HG03095 (cell line): ENCODE data around the gene HIVEP3.

Source experiments
- ATAC-seq: cut with Tn5 transposase; IDR thresholded peaks from one replicate; pipeline ENCODE4 v1.9.1; 2021; ENCODE audit warnings: moderate library complexity; ENCODE audit not compliant: unreplicated experiment

The HIVEP3 gene

DNA sequence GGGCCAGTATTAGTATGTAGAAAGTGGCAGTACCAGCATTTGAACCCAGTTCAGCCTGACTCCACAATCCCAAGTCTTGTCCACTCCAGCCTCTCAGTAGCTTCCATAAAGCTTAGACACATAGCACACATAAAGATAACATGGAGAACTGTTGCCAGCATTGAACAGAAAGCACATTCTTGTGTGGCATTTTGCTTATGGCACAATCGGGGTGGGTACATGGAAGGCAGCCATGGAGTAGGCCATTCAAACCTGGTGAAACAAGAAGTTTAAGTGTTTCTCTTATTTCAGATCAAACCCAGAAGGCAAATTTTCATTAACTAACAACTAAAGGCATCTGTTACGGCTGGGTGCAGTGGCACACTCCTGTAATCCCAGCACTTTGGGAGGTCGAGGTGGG, 102.7 kb downstream of the HIVEP3 start:
- no peak for ATAC-seq

DNA sequence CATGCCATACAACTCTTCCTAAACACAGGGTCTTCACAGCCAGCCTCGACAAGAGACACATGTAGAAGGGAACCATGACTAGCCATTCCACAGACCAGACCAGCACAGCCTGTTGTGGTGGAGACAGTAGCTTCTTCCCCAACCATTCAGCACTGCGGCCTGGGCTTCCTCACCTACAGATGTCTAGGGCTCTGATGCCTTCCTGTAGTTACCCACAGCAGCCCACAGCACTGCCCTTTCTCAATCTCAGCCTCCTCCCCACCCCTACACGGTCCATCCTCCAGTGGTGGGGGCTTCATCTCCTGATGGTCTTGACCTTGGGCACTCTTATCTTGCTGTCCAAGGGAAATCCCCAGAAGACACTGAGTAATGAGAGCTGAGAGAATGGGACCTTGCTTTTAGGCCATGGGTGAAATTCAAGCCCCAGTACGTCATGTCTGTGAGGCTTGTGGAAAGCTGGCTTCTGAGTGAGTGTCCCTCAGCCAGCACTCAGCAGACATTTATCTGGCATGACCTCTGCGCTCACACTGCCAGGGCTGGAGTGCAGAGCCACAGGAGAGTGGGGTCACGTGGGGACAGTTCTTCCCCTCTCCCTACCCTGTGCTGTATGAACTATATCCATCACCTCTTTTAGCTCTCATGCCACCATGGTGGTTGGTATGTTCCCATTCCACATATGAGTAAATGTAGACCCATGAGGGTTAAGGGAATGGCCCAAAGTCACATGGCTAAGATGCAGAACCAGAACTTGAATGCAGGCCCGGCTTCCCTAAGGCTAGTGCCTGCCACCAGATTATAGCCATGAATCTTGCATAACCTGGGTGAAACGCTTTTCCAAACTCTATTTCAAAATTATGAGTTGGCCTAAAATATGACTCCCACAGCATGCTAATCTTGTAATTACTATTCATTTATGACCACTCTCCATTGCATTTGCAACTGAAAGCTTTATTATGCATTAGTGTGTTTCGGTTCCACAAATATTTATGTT, 104.7 kb downstream of the HIVEP3 start:
- no peak for ATAC-seq

GRCh38 chr1:41813226-41813625, 105.5 kb downstream of the HIVEP3 start:
- ATAC-seq, result no peak

DNA sequence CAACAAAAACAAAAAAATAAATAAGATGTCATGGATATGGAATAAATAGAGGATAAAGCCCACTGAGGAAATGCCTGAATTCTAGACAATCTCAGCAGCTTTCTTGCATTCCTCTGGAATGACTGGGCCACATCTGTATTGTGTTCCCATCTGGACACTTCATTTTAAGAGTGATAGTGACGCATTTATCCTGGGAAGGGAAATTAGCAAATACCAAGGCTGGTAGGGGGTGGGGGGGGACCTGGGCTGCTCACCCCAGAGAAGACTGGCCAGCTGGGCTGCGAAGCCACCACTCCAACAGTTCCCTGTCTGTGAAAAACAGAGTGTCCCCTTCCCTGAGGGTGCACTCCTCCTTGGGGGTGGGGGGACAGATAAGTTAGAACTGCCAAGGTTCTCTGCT, 106.3 kb downstream of the HIVEP3 start:
- no peak for ATAC-seq

DNA sequence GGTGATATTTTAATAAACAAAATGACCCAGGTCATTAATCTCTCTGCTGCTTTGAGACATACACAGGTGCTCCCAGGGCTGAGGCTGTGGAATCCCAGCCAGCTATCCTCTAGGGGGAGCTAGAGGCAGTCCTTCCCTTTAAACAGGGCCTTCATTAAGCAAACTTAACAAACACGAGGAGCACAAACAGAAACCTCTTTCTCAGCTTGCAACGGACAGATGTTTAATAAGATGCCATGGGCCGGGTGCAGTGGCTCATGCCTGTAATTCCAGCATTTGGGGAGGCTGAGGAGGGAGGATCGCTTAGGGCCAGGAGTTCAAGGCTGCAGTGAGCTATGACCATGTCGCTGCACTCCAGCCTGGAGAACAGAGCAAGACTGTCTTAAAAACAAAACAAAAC, 106.7 kb downstream of the HIVEP3 start:
- no peak for ATAC-seq

GRCh38 chr1:41811051-41811795, 107.5 kb downstream of the HIVEP3 start:
- no peak for ATAC-seq

DNA sequence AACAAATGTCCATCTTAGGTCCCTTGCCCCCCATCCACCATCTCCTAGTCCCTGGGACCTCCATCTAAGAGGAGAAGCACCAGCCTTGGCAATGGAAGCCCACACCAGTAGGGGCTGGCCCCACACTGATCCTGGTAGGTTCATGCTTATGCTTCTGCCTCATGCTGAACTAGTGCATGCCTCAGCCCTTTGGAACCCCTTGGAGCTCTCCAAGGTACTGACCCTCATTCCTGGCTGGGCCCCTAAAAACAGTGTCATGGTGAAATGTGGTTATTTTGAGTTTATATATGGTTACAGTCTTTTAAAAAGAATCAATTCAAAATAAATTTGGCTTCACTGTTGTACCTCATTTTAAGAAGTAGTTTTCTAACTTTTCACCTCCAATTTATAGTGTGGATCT, 108.3 kb downstream of the HIVEP3 start:
- ATAC-seq, result no peak

- no peak for ATAC-seq
Observed at GRCh38 chr1:41809692-41810091, 109.0 kb downstream of the HIVEP3 start.

DNA sequence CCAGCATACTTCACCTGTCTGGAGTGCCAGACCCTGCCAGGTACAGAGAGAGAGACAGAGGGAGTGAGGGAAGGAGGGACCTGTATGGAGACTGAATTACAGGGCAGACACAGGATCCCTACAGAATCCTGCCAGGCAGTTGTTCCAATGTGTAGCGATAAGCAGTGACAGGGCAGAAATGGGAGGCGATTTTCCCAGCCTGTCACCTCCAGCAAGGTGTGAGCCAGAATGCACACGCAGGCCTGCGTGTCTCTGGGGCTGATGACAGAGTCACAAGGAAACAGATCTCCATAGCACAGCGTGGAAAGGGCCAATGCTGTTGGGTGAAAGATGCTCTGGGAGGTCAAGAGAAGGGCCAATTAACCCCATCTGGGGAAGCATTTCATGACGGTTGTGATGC, 111.3 kb downstream of the HIVEP3 start:
- ATAC-seq, result no peak

- no peak for ATAC-seq
Observed at GRCh38 chr1:41806472-41807155, 112.1 kb downstream of the HIVEP3 start.

DNA sequence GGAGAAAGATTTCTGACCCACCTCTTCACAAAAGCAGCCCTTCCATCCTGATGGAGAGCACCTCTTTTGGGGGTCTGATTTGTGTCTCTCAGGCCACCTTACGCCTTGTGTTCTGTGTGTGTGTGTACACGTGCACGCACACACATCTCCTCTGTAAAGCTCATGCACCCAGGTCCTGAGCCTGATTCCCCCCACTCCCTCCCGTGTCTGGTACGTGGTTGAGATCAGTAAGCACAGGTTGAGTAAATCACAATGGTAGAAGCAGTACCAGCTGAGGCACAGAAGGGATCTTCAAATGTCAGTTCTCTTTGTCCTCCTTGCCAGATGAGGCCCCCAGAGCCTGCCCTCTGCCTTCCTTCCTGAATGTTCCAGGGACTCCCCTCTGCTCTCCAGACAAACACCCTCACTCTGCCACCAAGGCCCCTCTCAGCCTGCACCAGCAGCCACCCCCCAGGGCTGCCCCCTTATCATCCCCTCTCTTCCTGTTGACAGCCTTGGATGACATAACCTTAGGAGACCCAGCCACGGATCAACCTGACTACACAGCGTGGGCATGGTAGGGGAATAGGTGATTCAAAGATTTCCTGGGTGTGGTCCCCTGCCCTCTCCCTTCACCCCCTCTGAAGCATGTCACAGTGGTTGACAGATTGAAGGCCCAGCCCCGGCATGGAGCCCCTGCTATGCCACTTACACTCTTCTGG, 112.8 kb downstream of the HIVEP3 start:
- ATAC-seq, result no peak

DNA sequence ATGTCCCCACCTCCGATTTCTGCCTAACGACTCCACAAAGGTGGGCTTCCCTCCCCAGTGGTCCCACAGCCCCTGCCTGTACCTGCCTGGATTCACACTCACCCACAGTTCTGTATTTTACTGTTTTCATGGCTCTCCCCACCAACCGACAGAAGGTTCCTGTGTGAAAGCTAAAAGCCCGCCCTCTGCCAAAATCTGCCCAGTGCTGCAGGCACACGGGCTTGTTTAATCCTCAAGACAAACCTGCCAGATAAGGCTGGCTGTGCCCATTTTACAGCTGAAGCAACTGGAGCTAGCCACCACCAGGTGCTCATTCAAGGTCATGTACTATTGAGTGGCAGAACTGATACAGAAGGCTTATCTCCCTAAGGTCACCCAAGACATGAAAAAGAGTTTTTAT, 114.5 kb downstream of the HIVEP3 start:
- ATAC-seq, result no peak

GRCh38 chr1:41803656-41804055, 115.1 kb downstream of the HIVEP3 start:
- no peak for ATAC-seq

GRCh38 chr1:41802532-41803501, 115.9 kb downstream of the HIVEP3 start:
- no peak for ATAC-seq

- no peak for ATAC-seq
Observed at GRCh38 chr1:41800311-41800829, 118.4 kb downstream of the HIVEP3 start.

DNA sequence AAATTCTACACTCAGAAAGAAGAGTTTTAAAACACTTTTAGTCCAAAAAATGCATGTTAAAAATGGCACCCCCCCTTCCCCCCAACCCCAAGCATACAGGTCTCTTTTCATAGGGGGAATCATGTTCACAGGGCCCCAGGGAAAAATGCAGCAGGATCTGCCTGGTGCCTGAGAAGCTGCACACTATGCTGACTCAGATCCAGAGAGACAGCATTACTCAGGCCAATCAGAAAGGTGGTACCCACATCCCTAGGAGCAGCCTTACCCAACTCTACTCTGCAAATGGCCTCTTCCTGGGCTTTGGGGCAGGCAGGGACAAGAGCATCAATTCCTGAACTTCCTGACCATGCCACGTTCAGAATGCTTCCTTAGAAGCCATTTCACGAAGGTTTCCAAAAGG, 119.0 kb downstream of the HIVEP3 start:
- ATAC-seq, result no peak

GRCh38 chr1:41799205-41799604, 119.5 kb downstream of the HIVEP3 start:
- no peak for ATAC-seq

DNA sequence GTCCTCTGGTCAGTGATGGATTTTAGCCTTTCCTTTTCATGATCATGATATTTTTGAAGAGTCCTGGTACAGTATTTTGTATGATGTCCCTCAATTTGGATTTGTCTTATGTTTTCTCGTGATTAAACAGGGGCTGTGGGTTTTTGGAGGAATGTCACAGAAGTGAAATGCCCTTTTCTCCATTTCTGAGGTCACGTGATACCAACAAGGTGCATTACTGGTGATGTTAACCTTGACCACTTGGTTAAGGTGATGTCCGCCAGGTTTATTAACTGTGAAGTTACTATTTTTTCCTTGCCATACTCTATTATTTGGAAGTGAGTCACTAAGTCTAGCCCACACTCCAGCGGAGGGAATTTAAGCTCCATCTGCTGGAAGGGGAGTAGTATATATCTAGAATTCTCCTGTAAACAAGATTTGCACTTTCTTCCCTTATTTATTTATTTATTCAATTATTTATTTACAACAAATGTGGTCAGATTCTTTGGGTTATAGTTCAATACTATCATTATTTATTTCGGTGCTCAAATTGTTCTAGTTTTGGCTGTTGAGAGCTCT, 123.4 kb downstream of the HIVEP3 start:
- ATAC-seq, result no peak

GRCh38 chr1:41794031-41794430, 124.7 kb downstream of the HIVEP3 start:
- ATAC-seq, result no peak
